Fibroblast of lung (primary cell): ENCODE results near the gene CCDC50. TPM values are rescaled to one million over a fixed set of nuclear protein-coding genes. Genes with fewer than 3 reads are reported as not detected.

Experiments
- DNase-seq, 2 donors: peaks; one replicate each; pipeline versions ENCODE4 v3.0.0 to v3.0.0-alpha.2; 2010; ENCODE audit warnings: low read depth in 2 of 2
- H2AFZ ChIP-seq: 2 replicates; pipeline ENCODE4 v1.5.1; 2012; ENCODE audit warnings: low read length, control low read depth, inconsistent platforms
- H3K27ac ChIP-seq: 2 replicates; pipeline ENCODE4 v1.5.1; 2011; ENCODE audit warnings: low read length, control low read depth; ENCODE audit not compliant: insufficient read depth
- H3K27me3 ChIP-seq: 2 replicates; pipeline ENCODE4 v1.5.1; 2011; ENCODE audit warnings: mild to moderate bottlenecking, low read length; ENCODE audit not compliant: control insufficient read depth, insufficient read depth
- H3K36me3 ChIP-seq: 2 replicates; pipeline ENCODE4 v1.5.1; 2011; ENCODE audit warnings: low read length; ENCODE audit not compliant: control insufficient read depth, insufficient read depth
- H3K4me1 ChIP-seq: 2 replicates; pipeline ENCODE4 v1.5.1; 2011; ENCODE audit warnings: low read length; ENCODE audit not compliant: control insufficient read depth, insufficient read depth; ENCODE audit errors: extremely low read depth
- H3K4me2 ChIP-seq: 2 replicates; pipeline ENCODE4 v1.5.1; 2011; ENCODE audit warnings: low read length, control low read depth; ENCODE audit not compliant: insufficient read depth; ENCODE audit errors: extremely low read depth
- H3K4me3 ChIP-seq, 4 experiments: fragments of 200-600 bp in 1 of 4; sonication (generic) in 1 of 4; replicated peaks in 1 of 4; 2 replicates each; pipeline ENCODE4 v1.5.1; 2011 to 2016; ENCODE audit warnings: low read length in 4 of 4, low read depth in 3 of 4, mild to moderate bottlenecking in 3 of 4, control low read depth in 2 of 4, inconsistent platforms in 1 of 4, mixed read lengths in 1 of 4; ENCODE audit not compliant: insufficient read depth in 1 of 4; ENCODE audit errors: control extremely low read depth in 1 of 4
- H3K79me2 ChIP-seq: 2 replicates; pipeline ENCODE4 v1.5.1; 2012; ENCODE audit warnings: mild to moderate bottlenecking, low read length, inconsistent platforms; ENCODE audit not compliant: control insufficient read depth, insufficient read depth
- H3K9ac ChIP-seq: 2 replicates; pipeline ENCODE4 v1.5.1; 2011; ENCODE audit warnings: mild to moderate bottlenecking, low read length, control low read depth; ENCODE audit not compliant: insufficient read depth
- H3K9me3 ChIP-seq: 2 replicates; pipeline ENCODE4 v1.5.1; 2012; ENCODE audit warnings: low read depth, low read length; ENCODE audit not compliant: control insufficient read depth, insufficient read depth
- H4K20me1 ChIP-seq: 2 replicates; pipeline ENCODE4 v1.5.1; 2011; ENCODE audit warnings: low read length; ENCODE audit not compliant: control insufficient read depth, insufficient read depth; ENCODE audit errors: extremely low read depth
- CTCF ChIP-seq, 2 donors: IDR thresholded peaks in 1 of 2; conservative IDR thresholded peaks in 1 of 2; 1 replicate in 1 of 2; 2 replicates in 1 of 2; pipeline ENCODE4 v1.5.1; 2011 to 2012; ENCODE audit warnings: low read length in 2 of 2, control low read depth in 1 of 2, inconsistent platforms in 1 of 2, low read depth in 1 of 2, mild to moderate bottlenecking in 1 of 2
- EZH2 ChIP-seq: IDR thresholded peaks from 2 replicates; pipeline ENCODE4 v1.5.1; 2012; ENCODE audit warnings: low read length, control low read depth, mild to moderate bottlenecking; ENCODE audit errors: missing control alignments
- polyA plus RNA-seq, 2 donors: library from polyadenylated mRNA; depleted of rRNA in 1 of 2; stranded (reverse) in 1 of 2; unstranded in 1 of 2; fragments of >200 nt; gene quantifications; 2 replicates each; pipeline ENCODE4 v1.2.1, GENCODE V29; 2011 to 2012; ENCODE audit warnings: missing spikeins in 1 of 2
- total RNA-seq: library from RNA; depleted of rRNA; stranded (reverse); fragments of >200 nt; gene quantifications from 2 replicates; pipeline ENCODE4 v1.2.1, GENCODE V29; 2014

The CCDC50 gene
- total and polyA plus RNA-seq, 2 donors (not counting 1 experiment from before 2014, with no cell fraction given): 109 to 114 TPM

- Histone ChIP-seq H3K4me2 (no peak overlapping the region), H4K20me1 (no peaks in the 10 kb centered on the region), H3K9me3 (no peaks in the 10 kb centered on the region), H3K27ac (no peak overlapping the region), H3K79me2 (no peaks in the 10 kb centered on the region), H3K4me3 (no peak overlapping the region), H3K27me3 (no peaks in the 10 kb centered on the region), H3K36me3 (no peaks in the 10 kb centered on the region), H3K4me1 (no peaks in the 10 kb centered on the region), H3K9ac (no peak overlapping the region), H2AFZ (no peak overlapping the region)
- TF ChIP-seq EZH2 (no peak), CTCF (conservative IDR thresholded peaks at IDR 0.05 in 1 of 2, IDR thresholded peaks at IDR 0.05 in 1 of 2; ENCODE audit: low read depth in 1 of 2, low read length in 2 of 2) (no peak)
- DNase-seq: peak in 1 of 2 donors; percentile 1
Observed at GRCh38 chr3:191430103-191430502, 100.9 kb downstream of the CCDC50 start.

GRCh38 chr3:191431160-191431822 lies 102.1 kb downstream of the CCDC50 start:
- Histone ChIP-seq H4K20me1 (no peaks in the 10 kb centered on the region), H3K9me3 (no peaks in the 10 kb centered on the region), H2AFZ (no peak overlapping the region), H3K4me1 (no peaks in the 10 kb centered on the region), H3K4me2 (no peak overlapping the region), H3K9ac (no peak overlapping the region), H3K4me3 (no peak overlapping the region), H3K27me3 (no peaks in the 10 kb centered on the region), H3K79me2 (no peaks in the 10 kb centered on the region), H3K27ac (no peak overlapping the region), H3K36me3 (no peaks in the 10 kb centered on the region)
- no peak for DNase-seq
- no peak for TF ChIP-seq CTCF (conservative IDR thresholded peaks at IDR 0.05 in 1 of 2, IDR thresholded peaks at IDR 0.05 in 1 of 2; ENCODE audit: low read depth in 1 of 2, low read length in 2 of 2)

- H3K79me2 ChIP-seq: no peaks in the 10 kb centered on the region
- no peak overlapping the region for H3K9ac ChIP-seq
- H3K4me3 ChIP-seq: no peak overlapping the region
- H3K36me3 ChIP-seq: no peaks in the 10 kb centered on the region
- H2AFZ ChIP-seq: no peak overlapping the region
- TF ChIP-seq EZH2 (no peak), CTCF (conservative IDR thresholded peaks at IDR 0.05 in 1 of 2, IDR thresholded peaks at IDR 0.05 in 1 of 2; ENCODE audit: low read depth in 1 of 2, low read length in 2 of 2) (no peak)
- no peak for DNase-seq
- no peak overlapping the region for H3K27ac ChIP-seq
- no peaks in the 10 kb centered on the region for H4K20me1 ChIP-seq
- no peak overlapping the region for H3K4me2 ChIP-seq
- H3K4me1 ChIP-seq: no peaks in the 10 kb centered on the region
- no peaks in the 10 kb centered on the region for H3K9me3 ChIP-seq
- no peaks in the 10 kb centered on the region for H3K27me3 ChIP-seq
Observed at GRCh38 chr3:191432162-191432561, 103.0 kb downstream of the CCDC50 start.
